ENCODE measurements around the gene FXYD5.
"Not testable (repeated sequence)": the region's sequence is repeated elsewhere in the genome, so short reads cannot be mapped to it uniquely, and the experiment has no call there.

FXYD5 gene

GRCh38 chr19:35140207-35140961, 14.2 kb upstream of the FXYD5 start:
- no peak for DNase-seq

GRCh38 chr19:35140962-35141836, 13.3 kb upstream of the FXYD5 start:
- peak; percentile 95 to 96 for DNase-seq

GRCh38 chr19:35141837-35142605, 12.5 kb upstream of the FXYD5 start:
- no peak for DNase-seq

GRCh38 chr19:35142606-35143230, 11.8 kb upstream of the FXYD5 start:
- DNase-seq, result peak; percentile 73 to 82

- DNase-seq, result no peak
Observed at GRCh38 chr19:35143231-35143715, 11.3 kb upstream of the FXYD5 start, which contains the start of gene FXYD7. FXYD7 (plus strand) TSS chr19:35143255; CDS start chr19:35143334, 79 bp downstream.

GRCh38 chr19:35143818-35144217, 10.7 kb upstream of the FXYD5 start:
- no peak for DNase-seq

- DNase-seq, result no peak
Observed at GRCh38 chr19:35144259-35144599, 10.3 kb upstream of the FXYD5 start.

GRCh38 chr19:35144600-35145436, 9.7 kb upstream of the FXYD5 start:
- DNase-seq, result peak; percentile 42 to 64

- peak in 1 of 2 donors; percentile 10 for DNase-seq
Observed at GRCh38 chr19:35146746-35147459, 7.6 kb upstream of the FXYD5 start.

- DNase-seq, result no peak
Observed at GRCh38 chr19:35149463-35149862, 5.1 kb upstream of the FXYD5 start.

GRCh38 chr19:35150445-35150844, 4.1 kb upstream of the FXYD5 start:
- DNase-seq, result no peak

GRCh38 chr19:35151273-35152065, 3.1 kb upstream of the FXYD5 start:
- DNase-seq, result no peak

GRCh38 chr19:35153129-35153522, 1.4 kb upstream of the FXYD5 start:
- not testable (repeated sequence) for DNase-seq

- peak; percentile 79 to 80 for DNase-seq
Observed at GRCh38 chr19:35153701-35154524, 622 bp upstream of the FXYD5 start.

- peak in 1 of 2 donors; percentile 30 for DNase-seq
Observed at GRCh38 chr19:35155441-35155840, 906 bp downstream of the FXYD5 start.

GRCh38 chr19:35155981-35156672, 1.6 kb downstream of the FXYD5 start:
- DNase-seq, result no peak

GRCh38 chr19:35156673-35157014, 2.1 kb downstream of the FXYD5 start:
- DNase-seq, result no peak

- no peak for DNase-seq
Observed at GRCh38 chr19:35157431-35157830, 2.9 kb downstream of the FXYD5 start.

- no peak for DNase-seq
Observed at GRCh38 chr19:35159606-35160005, 5.1 kb downstream of the FXYD5 start.

Data from CD4-positive, alpha-beta T cell treated with Interleukin-1 beta for 1 hour (primary cell).